ENCODE measurements around the gene TRPV6.

DNA sequence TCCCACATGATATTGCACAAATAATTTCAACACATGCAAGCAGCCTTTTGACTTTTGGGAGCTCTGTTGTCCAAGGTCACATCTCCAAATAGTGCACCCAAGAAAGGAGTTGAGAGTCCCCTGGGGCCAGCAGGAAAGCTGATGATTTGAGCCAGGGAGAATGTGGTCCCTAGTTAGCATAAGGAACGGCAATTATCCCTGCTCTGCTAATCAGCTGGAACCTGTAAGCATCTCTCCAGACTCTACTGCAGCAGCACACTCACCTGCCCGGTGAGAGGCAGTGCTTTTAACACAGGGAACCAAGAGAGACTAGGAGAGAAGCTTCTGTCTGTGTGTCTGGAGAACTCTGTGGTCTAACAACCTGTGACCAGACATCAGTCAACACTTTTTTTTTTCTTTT is 31.0 kb upstream of the TRPV6 start:
- TF ChIP-seq, protein P1, sequence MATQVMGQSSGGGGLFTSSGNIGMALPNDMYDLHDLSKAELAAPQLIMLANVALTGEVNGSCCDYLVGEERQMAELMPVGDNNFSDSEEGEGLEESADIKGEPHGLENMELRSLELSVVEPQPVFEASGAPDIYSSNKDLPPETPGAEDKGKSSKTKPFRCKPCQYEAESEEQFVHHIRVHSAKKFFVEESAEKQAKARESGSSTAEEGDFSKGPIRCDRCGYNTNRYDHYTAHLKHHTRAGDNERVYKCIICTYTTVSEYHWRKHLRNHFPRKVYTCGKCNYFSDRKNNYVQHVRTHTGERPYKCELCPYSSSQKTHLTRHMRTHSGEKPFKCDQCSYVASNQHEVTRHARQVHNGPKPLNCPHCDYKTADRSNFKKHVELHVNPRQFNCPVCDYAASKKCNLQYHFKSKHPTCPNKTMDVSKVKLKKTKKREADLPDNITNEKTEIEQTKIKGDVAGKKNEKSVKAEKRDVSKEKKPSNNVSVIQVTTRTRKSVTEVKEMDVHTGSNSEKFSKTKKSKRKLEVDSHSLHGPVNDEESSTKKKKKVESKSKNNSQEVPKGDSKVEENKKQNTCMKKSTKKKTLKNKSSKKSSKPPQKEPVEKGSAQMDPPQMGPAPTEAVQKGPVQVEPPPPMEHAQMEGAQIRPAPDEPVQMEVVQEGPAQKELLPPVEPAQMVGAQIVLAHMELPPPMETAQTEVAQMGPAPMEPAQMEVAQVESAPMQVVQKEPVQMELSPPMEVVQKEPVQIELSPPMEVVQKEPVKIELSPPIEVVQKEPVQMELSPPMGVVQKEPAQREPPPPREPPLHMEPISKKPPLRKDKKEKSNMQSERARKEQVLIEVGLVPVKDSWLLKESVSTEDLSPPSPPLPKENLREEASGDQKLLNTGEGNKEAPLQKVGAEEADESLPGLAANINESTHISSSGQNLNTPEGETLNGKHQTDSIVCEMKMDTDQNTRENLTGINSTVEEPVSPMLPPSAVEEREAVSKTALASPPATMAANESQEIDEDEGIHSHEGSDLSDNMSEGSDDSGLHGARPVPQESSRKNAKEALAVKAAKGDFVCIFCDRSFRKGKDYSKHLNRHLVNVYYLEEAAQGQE (IDR thresholded peaks at IDR 0.05) = no peak
- TF ChIP-seq, protein P2, sequence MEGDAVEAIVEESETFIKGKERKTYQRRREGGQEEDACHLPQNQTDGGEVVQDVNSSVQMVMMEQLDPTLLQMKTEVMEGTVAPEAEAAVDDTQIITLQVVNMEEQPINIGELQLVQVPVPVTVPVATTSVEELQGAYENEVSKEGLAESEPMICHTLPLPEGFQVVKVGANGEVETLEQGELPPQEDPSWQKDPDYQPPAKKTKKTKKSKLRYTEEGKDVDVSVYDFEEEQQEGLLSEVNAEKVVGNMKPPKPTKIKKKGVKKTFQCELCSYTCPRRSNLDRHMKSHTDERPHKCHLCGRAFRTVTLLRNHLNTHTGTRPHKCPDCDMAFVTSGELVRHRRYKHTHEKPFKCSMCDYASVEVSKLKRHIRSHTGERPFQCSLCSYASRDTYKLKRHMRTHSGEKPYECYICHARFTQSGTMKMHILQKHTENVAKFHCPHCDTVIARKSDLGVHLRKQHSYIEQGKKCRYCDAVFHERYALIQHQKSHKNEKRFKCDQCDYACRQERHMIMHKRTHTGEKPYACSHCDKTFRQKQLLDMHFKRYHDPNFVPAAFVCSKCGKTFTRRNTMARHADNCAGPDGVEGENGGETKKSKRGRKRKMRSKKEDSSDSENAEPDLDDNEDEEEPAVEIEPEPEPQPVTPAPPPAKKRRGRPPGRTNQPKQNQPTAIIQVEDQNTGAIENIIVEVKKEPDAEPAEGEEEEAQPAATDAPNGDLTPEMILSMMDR (IDR thresholded peaks at IDR 0.05; ENCODE audit: low read depth, low read length, missing input control) = no peak
- TF ChIP-seq TAF1 (conservative IDR thresholded peaks at IDR 0.05) (no peak), HNF4G (IDR thresholded peaks at IDR 0.05) (no peak), RXRA (IDR thresholded peaks at IDR 0.05) (no peak)
- TF ChIP-seq, protein P3, sequence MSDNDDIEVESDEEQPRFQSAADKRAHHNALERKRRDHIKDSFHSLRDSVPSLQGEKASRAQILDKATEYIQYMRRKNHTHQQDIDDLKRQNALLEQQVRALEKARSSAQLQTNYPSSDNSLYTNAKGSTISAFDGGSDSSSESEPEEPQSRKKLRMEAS (IDR thresholded peaks at IDR 0.05) = no peak
- TF ChIP-seq, protein P4, sequence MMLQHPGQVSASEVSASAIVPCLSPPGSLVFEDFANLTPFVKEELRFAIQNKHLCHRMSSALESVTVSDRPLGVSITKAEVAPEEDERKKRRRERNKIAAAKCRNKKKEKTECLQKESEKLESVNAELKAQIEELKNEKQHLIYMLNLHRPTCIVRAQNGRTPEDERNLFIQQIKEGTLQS (IDR thresholded peaks at IDR 0.05) = no peak

Data from liver (tissue), 3 donors.